Brain microvascular endothelial cell (primary cell): ENCODE results near the gene DPM2.

Source experiments
- DNase-seq: peaks from one replicate; pipeline ENCODE4 v3.0.0-alpha.2; 2020
- H3K27ac ChIP-seq: fragments of 250-450 bp; sonication (Bioruptor Pico); 2 replicates; pipeline ENCODE4 v1.5.1; 2020; ENCODE audit warnings: mild to moderate bottlenecking, moderate library complexity
- H3K27me3 ChIP-seq: fragments of 250-450 bp; sonication (Bioruptor Pico); replicated peaks from 2 replicates; pipeline ENCODE4 v1.5.1; 2020; ENCODE audit warnings: mild to moderate bottlenecking
- H3K36me3 ChIP-seq: fragments of 250-450 bp; sonication (Bioruptor Pico); replicated peaks from 2 replicates; pipeline ENCODE4 v1.5.1; 2020; ENCODE audit warnings: mild to moderate bottlenecking
- H3K4me3 ChIP-seq: 2 replicates; pipeline ENCODE4 v1.5.1; 2011; ENCODE audit warnings: low read depth, mild to moderate bottlenecking, control low read depth, low read length, moderate library complexity
- CTCF ChIP-seq: IDR thresholded peaks from 2 replicates; pipeline ENCODE4 v1.5.1; 2011; ENCODE audit warnings: low read depth, mild to moderate bottlenecking, moderate library complexity, low read length, control low read depth, inconsistent platforms; ENCODE audit errors: missing control alignments
- in situ Hi-C: cut with HindIII; loops from 2 replicates; pipeline ENCODE4 v1.10.0; 2017; ENCODE audit warnings: low sequenced_read_pairs, low pct_ligation_motif_present

The DPM2 gene

GRCh38 chr9:127954831-127955293 lies 17.2 kb upstream of the DPM2 start:
- Histone ChIP-seq H3K36me3 (no peaks in the 10 kb centered on the region), H3K4me3 (no peak overlapping the region), H3K27ac (no peak overlapping the region), H3K27me3 (no peaks in the 10 kb centered on the region)
- DNase-seq = no peak
- no peak for TF ChIP-seq CTCF
- in situ Hi-C loops = no loop called here

- in situ Hi-C loops = no loop called here
- no peak overlapping the region for H3K27ac ChIP-seq
- no peaks in the 10 kb centered on the region for H3K36me3 ChIP-seq
- no peak overlapping the region for H3K4me3 ChIP-seq
- TF ChIP-seq CTCF = no peak
- DNase-seq = no peak
- no peaks in the 10 kb centered on the region for H3K27me3 ChIP-seq
These were observed 16.3 kb upstream of the DPM2 start for GRCh38 chr9:127953768-127954505.

- Histone ChIP-seq H3K4me3 (no peak overlapping the region), H3K36me3 (no peaks in the 10 kb centered on the region), H3K27me3 (no peaks in the 10 kb centered on the region), H3K27ac (no peak overlapping the region)
- in situ Hi-C loops = no loop called here
- no peak for TF ChIP-seq CTCF
- DNase-seq = no peak
These were observed 15.5 kb upstream of the DPM2 start for GRCh38 chr9:127953154-127953553.

GRCh38 chr9:127950513-127951289 lies 13.0 kb upstream of the DPM2 start:
- Histone ChIP-seq H3K4me3 (no peak overlapping the region), H3K36me3 (no peaks in the 10 kb centered on the region), H3K27ac (no peak overlapping the region), H3K27me3 (no peaks in the 10 kb centered on the region)
- no peak for DNase-seq
- in situ Hi-C loops = no loop called here
- no peak for TF ChIP-seq CTCF

GRCh38 chr9:127949827-127950512 lies 12.3 kb upstream of the DPM2 start:
- no peak for TF ChIP-seq CTCF
- H3K4me3 ChIP-seq = no peak overlapping the region
- no peak overlapping the region for H3K27ac ChIP-seq

More at GRCh38 chr9:127949827-127950512, 12.3 kb upstream of the DPM2 start:
- DNase-seq = no peak
- Histone ChIP-seq H3K27me3 (no peaks in the 10 kb centered on the region), H3K36me3 (no peaks in the 10 kb centered on the region)
- in situ Hi-C loops = no loop called here
